HG02884 (cell line): Measurements from ENCODE around the gene CCT8.
"Not testable (repeated sequence)": the region's sequence is repeated elsewhere in the genome, so short reads cannot be mapped to it uniquely, and the experiment has no call there.

Experiments
- ATAC-seq: cut with Tn5 transposase; IDR thresholded peaks from one replicate; pipeline ENCODE4 v1.9.1; 2021; ENCODE audit warnings: mild to moderate bottlenecking, moderate library complexity; ENCODE audit not compliant: unreplicated experiment

The CCT8 gene

GRCh38 chr21:29078869-29079767 lies 5.7 kb upstream of the CCT8 start:
- ATAC-seq, result peak; percentile 40

- ATAC-seq, result no peak
These were observed 4.2 kb upstream of the CCT8 start for GRCh38 chr21:29077651-29078090.

GRCh38 chr21:29076731-29077640 lies 3.5 kb upstream of the CCT8 start:
- not testable (repeated sequence) for ATAC-seq

- no peak for ATAC-seq
These were observed 2.4 kb upstream of the CCT8 start for GRCh38 chr21:29075706-29076466.

GRCh38 chr21:29074783-29075182 lies 1.3 kb upstream of the CCT8 start:
- ATAC-seq, result no peak

- ATAC-seq, result peak; percentile 19
These were observed 544 bp upstream of the CCT8 start for GRCh38 chr21:29074007-29074376.

- no peak for ATAC-seq
These were observed 601 bp downstream of the CCT8 start for GRCh38 chr21:29072873-29073221.

- peak; percentile 94 for ATAC-seq
These were observed 8.5 kb downstream of the CCT8 start for GRCh38 chr21:29064850-29065481.

- ATAC-seq, result no peak
These were observed 16.9 kb downstream of the CCT8 start for GRCh38 chr21:29056538-29057050.

- no peak for ATAC-seq
These were observed 17.4 kb downstream of the CCT8 start for GRCh38 chr21:29056005-29056404.

GRCh38 chr21:29055080-29055479 lies 18.4 kb downstream of the CCT8 start:
- ATAC-seq, result no peak

- no peak for ATAC-seq
These were observed 19.8 kb downstream of the CCT8 start for GRCh38 chr21:29053656-29054055.

GRCh38 chr21:29053011-29053553 lies 20.4 kb downstream of the CCT8 start:
- no peak for ATAC-seq

- ATAC-seq, result no peak
These were observed 21.2 kb downstream of the CCT8 start for GRCh38 chr21:29052224-29052623.

- no peak for ATAC-seq
These were observed 38.8 kb downstream of the CCT8 start for GRCh38 chr21:29034678-29035077.

GRCh38 chr21:29033871-29034270 lies 39.6 kb downstream of the CCT8 start:
- ATAC-seq, result no peak

- no peak for ATAC-seq
These were observed 40.1 kb downstream of the CCT8 start for GRCh38 chr21:29033301-29033700.

- ATAC-seq, result no peak
These were observed 42.5 kb downstream of the CCT8 start for GRCh38 chr21:29030909-29031308.

GRCh38 chr21:29029524-29029923 lies 43.9 kb downstream of the CCT8 start:
- no peak for ATAC-seq

- no peak for ATAC-seq
These were observed 48.1 kb downstream of the CCT8 start for GRCh38 chr21:29025328-29025713.
